ENCODE results near the gene ANKMY1. TPM values are rescaled to one million over a fixed set of nuclear protein-coding genes. Genes with fewer than 3 reads are reported as not detected.

The ANKMY1 gene
- total and polyA plus RNA-seq, 7 experiments from 2014 or later, result 7.7 to 83.4 (median 34.8) TPM

DNA sequence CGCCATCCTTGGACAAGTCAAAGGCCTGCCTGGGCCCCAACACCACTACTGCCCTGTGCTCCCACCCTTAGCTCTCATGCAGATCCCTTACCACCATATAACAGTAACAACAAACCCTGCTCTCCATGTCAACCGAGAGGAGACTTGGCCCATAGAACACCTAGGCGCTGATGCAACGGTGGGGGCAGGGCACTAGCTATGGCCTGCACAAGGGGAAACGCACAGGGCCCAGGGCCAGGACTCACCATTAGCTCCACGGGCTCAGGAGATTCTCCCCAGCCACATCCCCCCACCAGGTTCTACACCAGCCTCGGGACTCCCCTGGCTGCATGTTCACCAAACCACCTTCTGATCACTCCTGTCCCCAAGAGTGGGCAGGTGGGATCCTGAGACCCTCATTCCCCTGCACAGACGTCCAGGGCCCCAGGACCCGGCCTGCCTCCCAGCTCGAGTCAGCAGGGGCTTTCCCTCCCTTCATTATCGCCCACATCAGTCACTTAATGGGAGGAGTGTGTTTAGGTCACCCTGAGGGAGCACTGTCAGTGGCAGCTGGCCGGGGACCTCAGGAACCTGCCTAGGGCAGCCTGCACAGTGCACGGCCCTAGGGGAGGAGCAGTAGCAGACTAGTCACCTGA is 29.3 kb downstream of the ANKMY1 start:
- no peak for ATAC-seq
- Histone ChIP-seq H3K4me3 (ENCODE audit: low read length) (no peak overlapping the region), H3K27me3 (ENCODE audit: control insufficient read depth in 2 of 2, insufficient read depth in 2 of 2, low read length in 2 of 2) (no peaks in the 10 kb centered on the region), H3K4me1 (ENCODE audit: control insufficient read depth in 2 of 2, insufficient read depth in 2 of 2, low read length in 2 of 2) (no peaks in the 10 kb centered on the region), H3K27ac (ENCODE audit: low read depth, low read length) (no peak overlapping the region), H3K36me3 (ENCODE audit: control insufficient read depth in 2 of 3, insufficient read depth in 3 of 3, low read length in 3 of 3) (peaks cover 0 to 40% (median 0%) of the 10 kb centered on the region in 3 experiments), H3K9me3 (ENCODE audit: control insufficient read depth in 2 of 3, low read length in 3 of 3) (peaks cover 0 to 14% (median 0%) of the 10 kb centered on the region in 3 experiments)
- POLR2A ChIA-PET, result no interaction called here
- intact Hi-C loops (cut with micrococcal nuclease), result no loop called here
- H3K4me3 Mint-ChIP-seq, result no peak overlapping the region
- CTCF ChIA-PET, result interaction anchor here (1.1 kb wide), 1 partner anchor 14 kb away, joined by 3 read pairs; no protein-coding TSS in a partner anchor
- H3K4me1 Mint-ChIP-seq, result peaks cover 0 to 11% (median 4%) of the 10 kb centered on the region in 7 donors
- H3K27ac Mint-ChIP-seq, result no peak overlapping the region
- H3K27me3 Mint-ChIP-seq, result no peaks in the 10 kb centered on the region
- peaks cover 6 to 56% (median 22%) of the 10 kb centered on the region in 11 donors for H3K9me3 Mint-ChIP-seq
- peaks cover 39 to 87% (median 73%) of the 10 kb centered on the region in 5 donors for H3K36me3 Mint-ChIP-seq
- DNase-seq, result no peak

GRCh38 chr2:240527153-240527750 is 30.5 kb downstream of the ANKMY1 start:
- H3K36me3 Mint-ChIP-seq, result peaks cover 38 to 89% (median 73%) of the 10 kb centered on the region in 5 donors
- H3K27me3 Mint-ChIP-seq, result no peaks in the 10 kb centered on the region
- peaks cover 5 to 58% (median 19%) of the 10 kb centered on the region in 11 donors for H3K9me3 Mint-ChIP-seq
- no peaks in the 10 kb centered on the region for H3K4me1 ChIP-seq (ENCODE audit: control insufficient read depth in 2 of 2, insufficient read depth in 2 of 2, low read length in 2 of 2)
- intact Hi-C loops (cut with micrococcal nuclease), result no loop called here
- no peak overlapping the region for H3K27ac ChIP-seq (ENCODE audit: low read depth, low read length)
- H3K4me3 ChIP-seq (ENCODE audit: low read length), result no peak overlapping the region
- DNase-seq (no peak), ATAC-seq (no peak)
- no peak overlapping the region for H3K4me3 Mint-ChIP-seq
- H3K9me3 ChIP-seq (ENCODE audit: control insufficient read depth in 2 of 3, low read length in 3 of 3), result peaks cover 0 to 9% (median 0%) of the 10 kb centered on the region in 3 experiments
- ChIA-PET POLR2A (no interaction called here), CTCF (no interaction called here)
- H3K4me1 Mint-ChIP-seq, result peaks cover 0 to 11% (median 4%) of the 10 kb centered on the region in 7 donors
- peaks cover 0 to 53% (median 0%) of the 10 kb centered on the region in 3 experiments for H3K36me3 ChIP-seq (ENCODE audit: control insufficient read depth in 2 of 3, insufficient read depth in 3 of 3, low read length in 3 of 3)
- H3K27ac Mint-ChIP-seq, result peak overlapping the region in 1 of 9 donors; percentile 6
- H3K27me3 ChIP-seq (ENCODE audit: control insufficient read depth in 2 of 2, insufficient read depth in 2 of 2, low read length in 2 of 2), result no peaks in the 10 kb centered on the region

GRCh38 chr2:240526521-240526920 is 31.3 kb downstream of the ANKMY1 start:
- no peak overlapping the region for H3K4me3 ChIP-seq (ENCODE audit: low read length)
- H3K36me3 ChIP-seq (ENCODE audit: control insufficient read depth in 2 of 3, insufficient read depth in 3 of 3, low read length in 3 of 3), result peaks cover 0 to 55% (median 0%) of the 10 kb centered on the region in 3 experiments

DNA sequence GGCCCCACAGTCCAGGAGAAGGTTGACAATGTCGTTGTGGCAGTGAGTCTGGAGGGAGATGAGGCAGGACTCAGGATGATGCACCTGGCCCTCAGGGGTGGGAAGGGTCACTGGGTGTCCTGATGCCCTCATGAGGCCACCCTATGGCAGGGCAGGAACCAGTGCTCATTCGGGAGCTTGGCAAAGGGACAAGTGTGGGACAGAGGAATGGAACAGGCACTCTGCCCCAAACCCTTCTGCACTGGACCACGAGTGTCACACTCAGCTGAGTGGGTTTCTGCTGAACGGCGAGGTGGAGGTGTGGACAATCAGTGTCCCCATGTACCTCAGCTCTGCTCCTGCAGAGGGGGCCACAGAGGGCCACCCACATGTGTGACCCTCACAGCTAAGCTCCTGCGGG is 32.0 kb downstream of the ANKMY1 start:
- ChIA-PET POLR2A (interaction anchor here (0.8 kb wide), 1 partner anchor 39 kb away, joined by 3 read pairs; no protein-coding TSS in a partner anchor), CTCF (interaction anchor here (0.6 kb wide), 1 partner anchor 1085 kb away, joined by 3 read pairs; no protein-coding TSS in a partner anchor)
- Histone ChIP-seq H3K27me3 (ENCODE audit: control insufficient read depth in 2 of 2, insufficient read depth in 2 of 2, low read length in 2 of 2) (no peaks in the 10 kb centered on the region), H3K9me3 (ENCODE audit: control insufficient read depth in 2 of 3, low read length in 3 of 3) (no peaks in the 10 kb centered on the region), H3K36me3 (ENCODE audit: control insufficient read depth in 2 of 3, insufficient read depth in 3 of 3, low read length in 3 of 3) (peaks cover 0 to 51% (median 0%) of the 10 kb centered on the region in 3 experiments), H3K4me3 (ENCODE audit: low read length) (no peak overlapping the region), H3K4me1 (ENCODE audit: control insufficient read depth in 2 of 2, insufficient read depth in 2 of 2, low read length in 2 of 2) (no peaks in the 10 kb centered on the region), H3K27ac (ENCODE audit: low read depth, low read length) (no peak overlapping the region)
- peaks cover 0 to 45% (median 7%) of the 10 kb centered on the region in 11 donors for H3K9me3 Mint-ChIP-seq
- H3K36me3 Mint-ChIP-seq, result peaks cover 26 to 82% (median 67%) of the 10 kb centered on the region in 5 donors
- H3K27ac Mint-ChIP-seq, result no peak overlapping the region
- DNase-seq, result no peak
- intact Hi-C loops (cut with micrococcal nuclease), result no loop called here
- peaks cover 0 to 1% (median 0%) of the 10 kb centered on the region in 5 donors for H3K27me3 Mint-ChIP-seq
- peaks cover 0 to 8% (median 5%) of the 10 kb centered on the region in 7 donors for H3K4me1 Mint-ChIP-seq
- ATAC-seq, result no peak
- H3K4me3 Mint-ChIP-seq, result no peak overlapping the region

More at GRCh38 chr2:240526521-240526920, 31.3 kb downstream of the ANKMY1 start:
- Histone ChIP-seq H3K27ac (ENCODE audit: low read depth, low read length) (no peak overlapping the region), H3K9me3 (ENCODE audit: control insufficient read depth in 2 of 3, low read length in 3 of 3) (peaks cover 0 to 1% (median 0%) of the 10 kb centered on the region in 3 experiments), H3K27me3 (ENCODE audit: control insufficient read depth in 2 of 2, insufficient read depth in 2 of 2, low read length in 2 of 2) (no peaks in the 10 kb centered on the region), H3K4me1 (ENCODE audit: control insufficient read depth in 2 of 2, insufficient read depth in 2 of 2, low read length in 2 of 2) (no peaks in the 10 kb centered on the region)
- CTCF ChIA-PET, result no interaction called here
- Mint-ChIP-seq H3K4me1 (peaks cover 0 to 7% (median 4%) of the 10 kb centered on the region in 7 donors), H3K9me3 (peaks cover 0 to 50% (median 11%) of the 10 kb centered on the region in 11 donors), H3K36me3 (peaks cover 31 to 87% (median 73%) of the 10 kb centered on the region in 5 donors), H3K27ac (no peak overlapping the region), H3K27me3 (no peaks in the 10 kb centered on the region), H3K4me3 (peak overlapping the region in 1 of 10 donors; percentile 59)
- intact Hi-C loops (cut with micrococcal nuclease), result no loop called here
- DNase-seq, result no peak
- POLR2A ChIA-PET, result interaction anchor here (0.8 kb wide), 1 partner anchor 38 kb away, joined by 3 read pairs; no protein-coding TSS in a partner anchor
- no peak for ATAC-seq

GRCh38 chr2:240524963-240525718 is 32.6 kb downstream of the ANKMY1 start:
- CTCF ChIA-PET, result interaction anchor here (0.6 kb wide), 1 partner anchor 1086 kb away, joined by 3 read pairs; no protein-coding TSS in a partner anchor
- POLR2A ChIA-PET, result no interaction called here
- no peaks in the 10 kb centered on the region for H3K4me1 ChIP-seq (ENCODE audit: control insufficient read depth in 2 of 2, insufficient read depth in 2 of 2, low read length in 2 of 2)

More at GRCh38 chr2:240524963-240525718, 32.6 kb downstream of the ANKMY1 start:
- H3K4me1 Mint-ChIP-seq, result peaks cover 0 to 13% (median 9%) of the 10 kb centered on the region in 7 donors
- intact Hi-C loops (cut with micrococcal nuclease), result no loop called here
- H3K27ac Mint-ChIP-seq, result peak overlapping the region in 1 of 9 donors; percentile 76
- Histone ChIP-seq H3K27me3 (ENCODE audit: control insufficient read depth in 2 of 2, insufficient read depth in 2 of 2, low read length in 2 of 2) (no peaks in the 10 kb centered on the region), H3K4me3 (ENCODE audit: low read length) (no peak overlapping the region), H3K36me3 (ENCODE audit: control insufficient read depth in 2 of 3, insufficient read depth in 3 of 3, low read length in 3 of 3) (peaks cover 0 to 51% (median 0%) of the 10 kb centered on the region in 3 experiments), H3K27ac (ENCODE audit: low read depth, low read length) (no peak overlapping the region), H3K9me3 (ENCODE audit: control insufficient read depth in 2 of 3, low read length in 3 of 3) (no peaks in the 10 kb centered on the region)
- DNase-seq (no peak), ATAC-seq (no peak)
- H3K4me3 Mint-ChIP-seq, result no peak overlapping the region
- H3K36me3 Mint-ChIP-seq, result peaks cover 26 to 80% (median 71%) of the 10 kb centered on the region in 5 donors
- H3K9me3 Mint-ChIP-seq, result peaks cover 0 to 43% (median 7%) of the 10 kb centered on the region in 11 donors
- peaks cover 0 to 4% (median 0%) of the 10 kb centered on the region in 5 donors for H3K27me3 Mint-ChIP-seq

Measured in naive thymus-derived CD4-positive, alpha-beta T cell (primary cell).